LoVo (cell line): Measurements from ENCODE around the gene GRIA3.

Experiments
- DNase-seq: peaks from one replicate; pipeline ENCODE4 v3.0.0-alpha.2; 2016; ENCODE audit warnings: low spot score

Gene GRIA3

GRCh38 chrX:123184219-123184865, at the start of gene GRIA3:
GRIA3 (plus strand) TSS chrX:123184278; CDS start chrX:123184536, 258 bp downstream.
- no peak for DNase-seq

- no peak for DNase-seq
Observed at GRCh38 chrX:123138473-123138872, 45.6 kb upstream of the GRIA3 start.

- DNase-seq: no peak
Observed at GRCh38 chrX:123140454-123140853, 43.6 kb upstream of the GRIA3 start.

GRCh38 chrX:123140904-123141303, 43.2 kb upstream of the GRIA3 start:
- DNase-seq: no peak

- no peak for DNase-seq
Observed at GRCh38 chrX:123153846-123154335, 30.2 kb upstream of the GRIA3 start.

- no peak for DNase-seq
Observed at GRCh38 chrX:123155327-123155726, 28.8 kb upstream of the GRIA3 start.

GRCh38 chrX:123157586-123157985, 26.5 kb upstream of the GRIA3 start:
- no peak for DNase-seq

GRCh38 chrX:123159403-123159802, 24.7 kb upstream of the GRIA3 start:
- no peak for DNase-seq

GRCh38 chrX:123167621-123168020, 16.5 kb upstream of the GRIA3 start:
- no peak for DNase-seq

- peak; percentile 1 for DNase-seq
Observed at GRCh38 chrX:123169247-123169901, 14.7 kb upstream of the GRIA3 start.

- no peak for DNase-seq
Observed at GRCh38 chrX:123170546-123170945, 13.5 kb upstream of the GRIA3 start.

GRCh38 chrX:123171781-123172180, 12.3 kb upstream of the GRIA3 start:
- DNase-seq: no peak

- DNase-seq: no peak
Observed at GRCh38 chrX:123172869-123173268, 11.2 kb upstream of the GRIA3 start.

GRCh38 chrX:123173833-123174232, 10.2 kb upstream of the GRIA3 start:
- no peak for DNase-seq

- DNase-seq: no peak
Observed at GRCh38 chrX:123175366-123176122, 8.5 kb upstream of the GRIA3 start.

- no peak for DNase-seq
Observed at GRCh38 chrX:123181233-123181914, 2.7 kb upstream of the GRIA3 start.

- DNase-seq: no peak
Observed at GRCh38 chrX:123184866-123185276, 793 bp downstream of the GRIA3 start.

GRCh38 chrX:123185721-123186120, 1.6 kb downstream of the GRIA3 start:
- DNase-seq: no peak

GRCh38 chrX:123186801-123187200, 2.7 kb downstream of the GRIA3 start:
- no peak for DNase-seq

GRCh38 chrX:123188081-123188480, 4.0 kb downstream of the GRIA3 start:
- no peak for DNase-seq

GRCh38 chrX:123189338-123189737, 5.3 kb downstream of the GRIA3 start:
- no peak for DNase-seq

GRCh38 chrX:123190096-123190495, 6.0 kb downstream of the GRIA3 start:
- DNase-seq: no peak
